OCI-LY1 (cell line): Measurements from ENCODE around the gene FKBP6.

ENCODE experiments used
- CTCF ChIP-seq: fragments of 200-600 bp; sonication (generic), shearing (Covaris generic); IDR thresholded peaks from 2 replicates; pipeline ENCODE4 v1.5.1; 2017; ENCODE audit warnings: mild to moderate bottlenecking, antibody characterized with exemption, low read length, moderate library complexity, mixed read lengths
- EZH2 ChIP-seq: fragments of 200-600 bp; sonication (generic), shearing (Covaris generic); IDR thresholded peaks from 2 replicates; pipeline ENCODE4 v1.8.0; 2017; ENCODE audit warnings: borderline replicate concordance, mixed run types, mild to moderate bottlenecking, antibody characterized with exemption, low read length, moderate library complexity, mixed read lengths

GRCh38 chr7:73352784-73353183, 24.8 kb downstream of the FKBP6 start:
- TF ChIP-seq CTCF (no peak), EZH2 (no peak)
